Measurements from ENCODE around the gene METTL17. TPM values are rescaled to one million over a fixed set of nuclear protein-coding genes. Genes with fewer than 3 reads are reported as not detected.

METTL17 gene
- total and polyA plus RNA-seq, 2 experiments from 2014 or later: 65.9 to 80.9 TPM

GRCh38 chr14:20976291-20976690 lies 13.5 kb upstream of the METTL17 start:
- no peak overlapping the region for H2AFZ ChIP-seq
- TF ChIP-seq CTCF (IDR thresholded peaks at IDR 0.05; ENCODE audit: poor library complexity) (no peak), EZH2 (IDR thresholded peaks at IDR 0.05; ENCODE audit: borderline replicate concordance) (no peak), EZH2phosphoT487 (IDR thresholded peaks at IDR 0.05; ENCODE audit: low read depth, severe bottlenecking, unreplicated experiment) (no peak)
- no peak overlapping the region for H3K27ac ChIP-seq
- peaks cover 20% of the 10 kb centered on the region for H3K4me1 ChIP-seq (ENCODE audit: insufficient read depth)
- no peak overlapping the region for H3K4me3 ChIP-seq
- no peaks in the 10 kb centered on the region for H3K27me3 ChIP-seq
- H4K20me1 ChIP-seq (ENCODE audit: insufficient read depth, poor library complexity, severe bottlenecking): no peaks in the 10 kb centered on the region
- no peaks in the 10 kb centered on the region for H3K9me3 ChIP-seq (ENCODE audit: low read depth)
- no peak for DNase-seq (ENCODE audit: low spot score)
- H3K79me2 ChIP-seq: no peaks in the 10 kb centered on the region
- H3K36me3 ChIP-seq (replicated peaks; ENCODE audit: insufficient read depth, low read depth): no peaks in the 10 kb centered on the region
- no peak overlapping the region for H3K4me2 ChIP-seq
- H3K9me2 ChIP-seq (replicated peaks; ENCODE audit: insufficient read depth): no peaks in the 10 kb centered on the region
- WGBS (ENCODE audit: low lambda C conversion rate, missing lambda C conversion rate): 94% methylated on average over 1 of the region's 1 CpG

- Histone ChIP-seq H3K36me3 (replicated peaks; ENCODE audit: insufficient read depth, low read depth) (no peaks in the 10 kb centered on the region), H3K4me1 (ENCODE audit: insufficient read depth) (peaks cover 15% of the 10 kb centered on the region), H3K4me3 (no peak overlapping the region), H3K4me2 (no peak overlapping the region), H4K20me1 (ENCODE audit: insufficient read depth, poor library complexity, severe bottlenecking) (no peaks in the 10 kb centered on the region), H3K27me3 (no peaks in the 10 kb centered on the region), H3K27ac (no peak overlapping the region), H3K79me2 (no peaks in the 10 kb centered on the region), H3K9me3 (ENCODE audit: low read depth) (no peaks in the 10 kb centered on the region), H3K9me2 (replicated peaks; ENCODE audit: insufficient read depth) (no peaks in the 10 kb centered on the region), H2AFZ (no peak overlapping the region)
- no peak for TF ChIP-seq EZH2phosphoT487 (IDR thresholded peaks at IDR 0.05; ENCODE audit: low read depth, severe bottlenecking, unreplicated experiment)
- TF ChIP-seq CTCF (IDR thresholded peaks at IDR 0.05; ENCODE audit: poor library complexity): no peak
- TF ChIP-seq EZH2 (IDR thresholded peaks at IDR 0.05; ENCODE audit: borderline replicate concordance): no peak
- 75% methylated on average over 1 of the region's 1 CpG for WGBS (ENCODE audit: low lambda C conversion rate, missing lambda C conversion rate)
- no peak for DNase-seq (ENCODE audit: low spot score)
Observed at GRCh38 chr14:20978687-20979086, 11.1 kb upstream of the METTL17 start.

- Histone ChIP-seq H3K27me3 (no peaks in the 10 kb centered on the region), H4K20me1 (ENCODE audit: insufficient read depth, poor library complexity, severe bottlenecking) (no peaks in the 10 kb centered on the region)
- 85% methylated on average over 1 of the region's 1 CpG for WGBS (ENCODE audit: low lambda C conversion rate, missing lambda C conversion rate)
Observed at GRCh38 chr14:20980906-20981305, 8.9 kb upstream of the METTL17 start.

More at GRCh38 chr14:20980906-20981305, 8.9 kb upstream of the METTL17 start:
- no peak for DNase-seq (ENCODE audit: low spot score)
- H3K4me2 ChIP-seq: no peak overlapping the region
- no peak overlapping the region for H2AFZ ChIP-seq
- TF ChIP-seq EZH2 (IDR thresholded peaks at IDR 0.05; ENCODE audit: borderline replicate concordance) (no peak), EZH2phosphoT487 (IDR thresholded peaks at IDR 0.05; ENCODE audit: low read depth, severe bottlenecking, unreplicated experiment) (no peak), CTCF (IDR thresholded peaks at IDR 0.05; ENCODE audit: poor library complexity) (no peak)
- H3K27ac ChIP-seq: no peak overlapping the region
- H3K79me2 ChIP-seq: no peaks in the 10 kb centered on the region
- H3K9me3 ChIP-seq (ENCODE audit: low read depth): no peaks in the 10 kb centered on the region
- peaks cover 4% of the 10 kb centered on the region for H3K4me1 ChIP-seq (ENCODE audit: insufficient read depth)
- no peaks in the 10 kb centered on the region for H3K36me3 ChIP-seq (replicated peaks; ENCODE audit: insufficient read depth, low read depth)
- no peak overlapping the region for H3K4me3 ChIP-seq
- H3K9me2 ChIP-seq (replicated peaks; ENCODE audit: insufficient read depth): no peaks in the 10 kb centered on the region

Data from hepatocyte (in vitro differentiated cells).